Stimulated activated CD4-positive, alpha-beta T cell treated with anti-CD3 and anti-CD28 coated beads, Interleukin-2, amount 100 ng/mL, for 48 hours (primary cell): ENCODE data around the gene SNTB2.

Source experiments
- DNase-seq, 2 donors: peaks; one replicate each; pipeline ENCODE4 v3.0.0-alpha.2; 2020

The SNTB2 gene

DNA sequence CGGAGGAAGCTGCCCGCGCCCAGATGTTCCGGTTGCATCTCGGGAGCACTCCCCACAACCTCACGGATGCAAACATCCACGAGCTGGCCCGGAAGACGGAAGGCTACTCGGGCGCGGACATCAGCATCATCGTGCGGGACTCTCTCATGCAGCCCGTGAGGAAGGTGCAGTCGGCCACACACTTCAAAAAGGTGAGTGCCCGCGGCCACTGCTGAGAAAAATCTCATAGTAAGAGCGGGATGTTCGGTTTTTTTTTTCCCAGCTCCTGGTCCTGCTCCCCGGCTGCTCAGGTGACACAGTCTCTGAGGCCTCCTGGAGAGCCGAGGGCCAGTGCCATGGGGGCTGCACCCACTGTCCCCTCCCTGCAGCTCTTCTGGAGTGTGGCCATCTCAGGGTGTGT lies 134.1 kb downstream of the SNTB2 start:
- no peak for DNase-seq

DNA sequence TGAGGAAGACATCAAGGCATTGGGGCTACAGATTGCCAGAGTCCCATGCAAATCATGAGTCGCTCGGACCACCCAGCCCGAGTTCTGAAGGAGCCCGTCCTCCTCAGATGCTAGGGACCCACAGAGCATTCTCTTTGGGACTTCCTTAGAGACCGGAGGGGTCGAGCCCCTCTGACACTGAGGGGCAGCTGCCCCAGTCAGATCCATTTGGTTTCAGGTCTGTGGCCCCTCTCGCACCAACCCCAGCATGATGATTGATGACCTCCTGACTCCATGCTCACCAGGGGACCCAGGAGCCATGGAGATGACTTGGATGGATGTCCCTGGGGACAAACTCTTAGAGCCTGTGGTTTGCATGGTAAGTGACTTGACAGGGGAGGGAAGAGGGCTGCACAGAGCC lies 135.4 kb downstream of the SNTB2 start:
- DNase-seq: no peak

DNA sequence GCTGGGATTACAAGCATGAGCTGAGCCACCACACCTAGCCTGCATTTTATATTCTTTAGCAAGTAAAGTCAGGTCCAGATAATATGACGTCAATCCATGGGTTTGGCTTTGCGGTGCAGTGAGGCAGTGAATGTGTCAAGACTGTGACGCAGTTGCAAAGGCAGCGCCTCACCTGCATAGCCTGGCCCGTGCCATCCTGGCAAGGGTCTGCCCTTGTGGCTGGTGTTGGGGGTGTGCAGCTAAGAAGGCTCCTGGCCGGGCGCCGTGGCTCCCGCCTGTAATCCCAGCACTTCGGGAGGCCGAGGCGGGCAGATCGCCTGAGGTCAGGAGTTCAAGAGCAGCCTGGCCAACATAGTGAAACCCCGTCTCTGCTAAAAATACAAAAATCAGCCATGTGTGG lies 136.5 kb downstream of the SNTB2 start:
- no peak for DNase-seq

DNA sequence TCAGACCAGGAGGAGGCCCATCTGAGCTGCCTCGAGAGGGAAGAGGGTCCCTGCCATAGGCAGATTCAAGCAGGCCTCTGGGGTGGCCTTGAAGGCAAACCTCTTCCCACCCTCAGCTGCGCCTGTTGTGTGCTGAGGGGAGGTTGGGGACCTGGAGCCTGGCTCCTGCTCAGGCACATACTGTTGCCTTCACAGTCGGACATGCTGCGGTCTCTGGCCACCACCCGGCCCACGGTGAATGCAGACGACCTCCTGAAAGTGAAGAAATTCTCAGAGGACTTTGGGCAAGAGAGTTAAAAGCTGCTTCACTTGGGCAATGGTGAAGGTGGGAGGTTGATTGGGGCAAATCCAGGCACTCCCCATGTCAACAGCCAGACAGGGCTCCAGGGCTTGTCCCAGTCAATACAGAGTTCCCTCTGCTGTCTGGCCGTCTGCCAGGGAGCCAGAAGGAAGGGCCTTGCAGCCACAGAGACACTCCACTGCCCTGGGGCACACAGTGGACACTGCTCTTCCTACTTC lies 137.1 kb downstream of the SNTB2 start:
- no peak for DNase-seq

DNA sequence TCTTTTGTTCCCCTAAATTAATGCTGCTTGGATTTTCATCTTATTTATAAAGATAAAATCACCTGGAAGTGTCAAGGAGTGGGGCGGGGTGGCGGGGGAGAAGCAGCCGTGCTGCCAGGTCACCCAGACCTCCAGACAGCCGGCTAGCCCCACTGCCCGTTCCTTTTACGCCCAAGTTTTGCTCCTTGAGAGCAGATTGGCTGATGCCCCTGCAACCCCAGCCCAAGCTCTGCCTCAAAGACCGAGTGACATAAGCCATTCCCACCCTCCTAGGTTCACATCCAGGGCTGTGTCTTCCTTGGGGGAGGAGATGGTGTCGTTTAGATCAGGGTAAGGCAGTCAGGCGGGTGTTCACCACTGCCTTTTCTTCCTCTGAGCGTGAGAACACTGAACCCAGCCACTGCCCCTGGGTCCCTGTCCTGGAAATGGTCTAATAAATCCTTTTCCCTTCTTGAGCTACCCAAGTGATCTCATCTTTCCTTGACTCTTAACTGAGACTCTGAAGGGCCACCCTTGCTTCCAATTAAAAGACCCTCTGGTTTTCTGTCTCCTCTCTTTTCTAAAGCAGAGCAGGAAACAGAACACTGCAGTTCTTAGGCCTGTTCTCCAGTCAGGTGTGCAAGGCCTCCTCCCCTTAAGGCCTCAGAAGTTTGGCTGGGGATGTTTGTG lies 137.8 kb downstream of the SNTB2 start:
- DNase-seq: no peak

DNA sequence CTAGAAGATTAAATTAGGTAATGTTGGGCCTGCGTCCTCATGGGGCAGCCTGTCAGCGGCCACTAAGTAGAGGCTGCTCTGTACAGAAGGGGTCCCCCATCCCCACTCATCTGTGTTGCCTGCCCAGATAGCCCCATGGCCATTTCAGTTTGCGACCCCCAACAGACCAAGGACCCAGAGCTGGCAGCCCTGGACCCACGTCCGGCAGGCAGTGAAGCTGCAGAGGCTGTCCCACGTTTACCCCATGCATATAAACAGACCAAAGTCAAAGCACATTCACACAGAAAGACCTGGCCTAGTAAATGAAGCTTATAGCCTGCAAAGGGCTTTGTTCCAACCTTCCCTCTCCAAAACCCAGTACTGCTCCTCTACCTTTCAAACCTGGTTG lies 138.8 kb downstream of the SNTB2 start:
- no peak for DNase-seq

DNA sequence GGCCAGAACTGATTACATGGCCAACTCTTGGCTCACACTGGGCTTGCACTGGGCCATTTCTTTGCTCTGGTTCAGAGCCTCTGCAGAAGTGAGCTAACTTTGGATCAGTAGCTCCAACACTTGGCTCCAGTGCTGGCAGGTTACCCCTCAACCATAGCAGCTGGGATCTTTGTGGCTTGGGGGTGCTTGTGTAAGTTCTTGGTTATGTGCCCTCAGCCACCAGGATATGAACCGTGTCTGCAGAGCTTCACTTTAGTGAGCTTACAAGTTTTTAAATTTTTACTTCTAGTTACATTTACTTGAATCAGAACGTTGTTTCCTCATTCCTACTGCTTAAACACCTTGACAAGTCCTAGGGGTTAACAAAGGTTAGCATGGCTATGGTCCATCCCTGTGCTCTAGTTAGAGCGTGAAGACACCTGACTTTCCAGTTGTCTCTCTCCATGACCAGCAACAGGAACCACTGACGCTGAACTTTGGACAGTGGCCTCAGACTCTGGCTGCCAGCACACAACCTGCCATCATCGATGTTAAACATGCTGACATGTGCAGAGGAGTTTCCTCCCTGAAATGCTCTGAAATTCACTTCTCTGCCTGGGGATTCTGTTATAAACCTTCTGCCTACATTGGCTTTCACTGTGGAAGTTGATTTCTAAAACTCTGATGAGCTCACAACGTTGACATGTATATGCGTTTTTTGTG lies 139.4 kb downstream of the SNTB2 start:
- no peak for DNase-seq

DNA sequence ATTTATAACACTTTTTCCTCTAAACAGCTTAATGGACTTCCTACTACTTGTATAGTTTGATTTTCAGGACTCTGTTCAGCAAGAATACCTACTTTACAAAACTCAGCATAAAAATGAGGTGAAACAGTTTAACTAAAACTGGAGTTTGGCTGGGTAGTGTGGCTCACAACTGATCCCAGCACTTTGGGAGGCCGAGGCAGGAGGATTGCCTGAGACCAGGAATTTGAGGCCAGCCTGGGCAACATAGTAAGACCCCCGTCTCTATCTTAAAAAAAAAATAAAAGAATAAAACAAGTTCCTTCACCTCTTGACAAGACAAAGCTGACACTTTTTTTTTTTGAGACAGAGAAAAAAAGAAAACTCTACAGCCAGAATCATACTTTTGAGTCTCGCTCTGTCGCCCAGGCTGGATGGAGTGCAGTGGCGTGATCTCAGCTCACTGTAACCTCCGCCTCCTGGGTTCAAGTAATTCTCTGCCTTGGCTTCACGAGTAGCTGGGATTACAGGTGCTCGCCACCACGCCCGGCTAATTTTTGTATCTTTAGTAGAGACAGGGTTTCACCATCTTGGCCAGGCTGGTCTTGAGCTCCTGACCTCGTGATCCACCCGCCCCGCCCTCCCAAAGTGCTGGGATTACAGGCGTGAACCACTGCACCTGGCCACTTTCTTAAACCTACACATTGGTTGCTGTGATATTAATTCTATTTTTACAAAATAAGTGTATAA lies 140.8 kb downstream of the SNTB2 start:
- no peak for DNase-seq

DNA sequence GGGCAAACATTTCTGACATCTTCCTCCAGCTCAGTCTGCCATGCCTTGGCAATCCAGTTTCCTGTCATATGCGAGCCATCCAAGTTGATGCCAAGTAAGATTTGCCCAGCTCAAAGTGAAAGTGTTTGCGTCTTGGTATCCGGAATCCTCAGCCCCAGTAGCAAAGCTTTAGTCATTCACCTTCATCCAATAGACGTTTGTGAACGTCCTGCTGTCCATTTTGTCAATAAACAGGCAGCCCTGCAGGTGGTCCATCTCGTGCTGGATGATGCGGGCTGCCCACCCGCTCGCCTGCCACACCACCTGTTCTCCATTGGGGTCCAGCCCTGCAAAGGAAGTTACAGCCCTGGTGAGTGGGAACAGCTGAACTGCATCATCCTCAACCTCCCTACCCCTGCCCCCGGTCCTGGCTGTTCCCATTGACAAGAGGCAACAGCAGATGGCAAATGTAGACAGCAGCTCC lies 141.9 kb downstream of the SNTB2 start:
- no peak for DNase-seq

DNA sequence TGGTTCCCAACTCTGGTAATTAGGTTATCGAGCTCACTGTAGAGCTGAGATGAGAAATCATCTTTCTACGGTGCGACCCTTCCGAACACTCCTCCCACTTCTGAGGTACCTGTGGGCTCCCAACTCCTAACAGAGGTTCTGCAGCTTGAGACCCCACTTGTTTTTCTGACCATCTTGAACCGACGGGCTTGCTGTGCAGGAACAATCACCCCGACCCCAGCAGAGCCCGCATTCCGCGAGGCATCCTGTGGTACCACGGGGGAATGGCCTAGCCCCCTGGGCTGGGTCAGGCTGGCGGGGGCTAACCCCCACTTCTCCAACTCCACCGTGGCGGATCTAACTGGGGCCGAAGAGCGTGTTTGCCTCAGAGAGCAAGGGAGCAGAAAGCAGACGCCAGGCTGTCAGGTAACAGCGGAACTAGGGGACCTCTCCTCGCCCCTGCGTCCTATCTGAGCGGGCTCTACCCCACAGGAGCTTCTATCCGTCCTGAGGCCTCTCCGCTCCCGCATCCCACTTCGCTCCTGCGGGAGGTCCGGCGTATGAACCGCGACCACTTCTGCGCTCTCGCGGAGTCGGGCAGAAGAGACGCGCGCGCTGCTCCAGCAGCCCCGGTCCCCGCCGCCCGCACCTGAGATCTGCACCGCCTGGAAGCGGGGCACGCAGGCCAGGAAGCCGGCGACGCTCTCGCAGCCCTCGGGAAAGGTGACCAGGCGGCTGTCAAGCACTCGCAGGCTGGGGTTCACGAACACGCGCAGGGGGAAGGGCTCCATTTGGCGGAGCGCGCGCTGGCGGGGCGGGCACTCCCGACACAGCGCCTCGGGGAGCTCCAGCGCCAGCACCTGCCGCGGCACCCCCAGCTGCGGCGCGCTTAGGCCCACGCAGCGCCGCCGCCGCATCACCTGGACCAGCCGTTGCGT lies 142.7 kb downstream of the SNTB2 start:
- peak in 1 of 2 donors; percentile 41 for DNase-seq

DNA sequence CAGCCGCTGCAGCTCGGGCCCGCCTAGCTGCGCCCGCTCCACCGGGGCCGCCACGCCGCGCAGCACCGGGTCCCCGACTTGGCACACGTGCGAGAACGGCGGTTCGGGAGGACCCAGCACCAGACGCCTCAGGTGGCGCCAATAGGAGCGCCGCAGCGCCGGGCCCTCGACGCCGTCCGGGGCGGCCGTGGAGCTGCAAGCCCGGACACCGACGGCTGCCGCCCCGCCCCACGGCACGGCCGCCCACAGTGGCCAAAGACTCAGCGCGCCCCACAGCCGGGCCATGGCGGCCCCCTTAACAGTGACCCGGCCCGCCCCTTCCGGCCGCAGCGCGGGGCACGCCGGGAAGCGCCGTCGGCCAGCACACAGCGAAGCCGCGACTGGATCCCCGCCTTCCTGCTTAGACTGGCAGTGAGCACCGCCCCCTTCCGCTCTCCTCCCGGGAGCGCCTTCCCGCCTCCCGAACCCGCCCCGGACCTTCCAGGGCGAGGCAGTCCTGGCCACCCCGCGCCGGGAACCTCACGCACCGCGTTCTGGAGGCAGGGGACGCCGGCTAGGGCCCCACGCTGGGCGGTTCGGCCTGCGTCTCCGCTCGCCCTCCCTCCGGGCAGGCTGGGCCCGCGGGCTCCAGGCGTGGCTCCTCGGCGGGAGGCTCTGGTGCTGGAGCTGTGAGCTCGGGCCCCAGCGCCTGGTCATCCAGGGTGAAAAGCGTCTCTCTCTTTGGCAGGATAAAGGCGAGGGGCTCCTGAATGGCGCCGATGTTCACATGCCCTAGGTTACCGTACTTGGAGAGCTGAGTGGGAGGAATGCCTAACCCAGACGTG lies 143.5 kb downstream of the SNTB2 start, which contains the start of gene PDF:
TSS of gene PDF (minus strand) at position 303 of the 824 bp plus-strand sequence. CDS start at position 285, 18 bp downstream.
- peak; percentile 76 for DNase-seq

DNA sequence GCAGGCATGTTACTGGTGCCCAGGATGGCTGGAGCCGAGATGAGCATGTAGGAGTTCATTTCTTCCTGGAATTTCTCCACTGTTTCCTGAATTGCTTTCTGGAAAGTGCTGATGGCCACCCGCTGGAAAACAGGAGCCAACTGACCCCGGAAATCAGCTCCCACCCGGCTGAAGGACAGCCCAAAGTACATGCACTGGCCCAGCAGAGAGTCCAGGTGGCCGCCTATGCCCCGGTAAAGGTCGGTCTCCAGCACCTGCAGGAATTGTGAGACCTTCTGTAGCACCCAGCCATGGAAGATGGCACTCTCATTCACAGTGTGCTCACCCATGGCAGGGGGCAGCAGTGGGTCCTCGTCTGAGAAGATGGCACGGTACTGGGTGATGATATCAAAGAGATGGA lies 147.7 kb downstream of the SNTB2 start:
- no peak for DNase-seq

DNA sequence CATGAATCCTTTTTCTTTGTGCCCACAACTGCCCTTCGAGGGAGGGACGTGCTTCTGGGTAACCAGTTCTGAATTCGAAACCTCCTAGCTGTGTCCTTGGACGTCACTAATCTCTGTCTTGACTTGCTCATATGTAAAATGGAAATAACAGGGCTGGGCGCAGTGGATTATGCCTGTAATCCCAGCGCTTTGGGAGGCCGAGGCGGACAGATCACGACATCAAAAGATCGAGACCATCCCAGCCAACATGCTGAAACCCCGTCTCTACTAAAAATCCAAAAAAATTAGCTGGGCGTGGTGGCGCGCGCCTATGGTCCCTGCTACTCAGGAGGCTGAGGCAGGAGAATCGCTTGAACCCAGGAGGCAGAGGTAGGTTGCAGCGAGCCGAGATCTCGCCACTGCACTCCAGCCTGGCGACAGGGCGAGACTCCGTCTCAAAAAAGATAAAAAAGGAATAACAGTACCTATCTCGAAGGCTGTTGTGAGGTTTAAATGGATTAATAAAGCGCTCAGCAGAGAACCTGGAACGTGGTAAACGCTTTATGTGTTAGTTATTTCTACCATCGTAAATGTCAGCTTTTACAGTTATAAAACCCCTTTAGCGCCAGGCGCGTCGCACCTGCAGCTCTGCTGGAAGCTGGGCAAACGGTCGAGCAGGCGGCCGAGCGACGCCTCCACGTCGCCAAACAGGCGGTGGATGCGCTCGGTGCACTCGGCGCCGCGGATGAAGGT lies 151.8 kb downstream of the SNTB2 start:
- peak in 1 of 2 donors; percentile 52 for DNase-seq

DNA sequence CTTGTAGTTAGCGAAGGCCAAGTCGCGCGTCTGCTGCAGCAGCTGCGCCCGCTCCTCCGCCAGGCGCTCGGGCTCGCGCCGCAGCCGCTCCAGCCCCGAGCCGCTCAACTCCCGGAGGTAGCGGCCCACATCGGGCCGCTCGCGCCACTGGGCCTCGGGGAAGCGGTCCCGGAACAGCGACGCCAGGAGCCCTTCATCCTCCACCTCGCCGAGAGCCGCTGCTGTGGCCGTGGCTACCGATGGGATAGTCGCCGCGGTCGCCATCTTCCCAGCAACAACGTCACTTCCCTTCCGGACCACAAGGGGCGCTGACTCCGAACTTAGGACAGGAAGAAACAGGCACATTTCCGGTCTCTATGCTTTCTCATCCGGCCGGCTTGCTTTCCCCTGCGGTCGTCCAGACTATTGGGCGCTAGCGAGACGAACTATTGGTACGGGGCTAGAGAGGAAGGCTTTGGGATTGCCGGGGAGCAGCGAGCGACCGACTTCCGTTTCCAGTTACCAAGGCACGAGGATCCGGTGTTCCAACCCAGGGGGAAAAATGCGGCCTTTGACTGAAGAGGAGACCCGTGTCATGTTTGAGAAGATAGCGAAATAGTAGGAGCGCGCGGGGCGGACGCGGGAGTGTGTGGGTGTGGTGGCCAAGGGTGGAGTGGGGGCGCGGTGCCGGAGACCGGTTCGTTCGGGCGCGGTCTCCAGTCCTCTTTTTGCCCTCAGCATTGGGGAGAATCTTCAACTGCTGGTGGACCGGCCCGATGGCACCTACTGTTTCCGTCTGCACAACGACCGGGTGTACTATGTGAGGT lies 152.5 kb downstream of the SNTB2 start, which contains the start of the genes COG8 and NIP7:
TSS of gene COG8 (minus strand) at position 276 of the 806 bp plus-strand sequence. CDS start at position 264, 12 bp downstream.
TSS of gene NIP7 (plus strand) at position 484 of the 806 bp plus-strand sequence. CDS start at position 542, 58 bp downstream.
- peak; percentile 88 for DNase-seq

DNA sequence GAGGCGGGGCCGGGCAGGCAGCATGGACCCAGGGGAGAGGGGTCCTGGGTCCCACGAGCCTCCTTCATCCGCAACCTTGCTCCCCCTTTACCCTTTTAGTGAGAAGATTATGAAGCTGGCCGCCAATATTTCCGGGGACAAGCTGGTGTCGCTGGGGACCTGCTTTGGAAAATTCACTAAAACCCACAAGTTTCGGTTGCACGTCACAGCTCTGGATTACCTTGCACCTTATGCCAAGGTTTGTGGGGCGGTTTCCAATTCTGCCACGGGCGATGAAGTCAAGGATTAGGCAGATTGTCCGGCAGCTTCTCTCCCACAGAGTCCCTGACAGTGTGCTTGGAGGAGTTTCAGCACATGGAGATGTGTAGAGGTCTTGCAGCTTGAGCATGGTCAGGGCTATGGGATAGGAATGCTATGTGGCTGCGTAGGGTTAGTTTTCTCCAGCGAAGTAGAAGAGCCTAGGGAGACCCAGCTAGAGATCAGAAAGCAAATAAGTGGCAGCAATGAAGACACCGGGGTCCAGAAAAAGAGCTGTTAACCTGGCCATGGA lies 153.2 kb downstream of the SNTB2 start:
- peak in 1 of 2 donors; percentile 20 for DNase-seq

DNA sequence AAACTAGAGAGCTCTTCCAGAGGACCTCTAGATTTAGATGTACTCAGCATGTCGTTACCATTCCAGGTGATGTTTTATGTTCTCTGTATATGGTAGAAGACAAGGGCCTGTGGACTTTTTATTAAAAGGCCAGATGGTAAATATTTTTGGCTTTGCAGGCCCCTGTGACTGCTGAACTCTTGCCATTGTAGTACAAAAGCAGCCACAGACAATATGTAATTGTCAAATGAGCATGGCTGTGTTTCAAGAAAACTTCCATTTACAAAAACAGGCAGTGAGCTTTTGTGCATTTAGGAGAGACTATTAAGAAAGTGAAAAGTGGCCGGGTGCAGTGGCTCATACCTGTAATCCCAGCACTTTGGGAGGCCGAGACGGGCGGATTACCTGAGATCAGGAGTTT lies 157.2 kb downstream of the SNTB2 start:
- DNase-seq: no peak

DNA sequence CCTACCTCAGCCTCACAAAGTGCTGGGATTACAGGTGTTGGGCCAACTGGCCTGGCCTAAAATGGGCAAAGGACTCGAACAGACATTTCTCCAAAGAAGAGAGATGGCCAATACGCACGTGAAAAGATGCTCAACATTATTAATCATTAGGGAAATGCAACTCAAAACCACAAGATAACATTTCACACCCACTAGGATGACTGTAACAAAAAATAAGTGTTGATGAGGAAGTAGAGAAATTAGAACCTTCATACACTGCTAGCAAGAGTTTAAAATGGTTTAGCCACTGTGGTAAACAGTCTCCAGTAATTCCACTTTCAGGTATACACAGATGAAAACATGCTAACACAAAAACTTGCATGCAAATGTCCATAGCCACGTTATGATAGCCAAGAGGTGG lies 159.0 kb downstream of the SNTB2 start:
- no peak for DNase-seq

DNA sequence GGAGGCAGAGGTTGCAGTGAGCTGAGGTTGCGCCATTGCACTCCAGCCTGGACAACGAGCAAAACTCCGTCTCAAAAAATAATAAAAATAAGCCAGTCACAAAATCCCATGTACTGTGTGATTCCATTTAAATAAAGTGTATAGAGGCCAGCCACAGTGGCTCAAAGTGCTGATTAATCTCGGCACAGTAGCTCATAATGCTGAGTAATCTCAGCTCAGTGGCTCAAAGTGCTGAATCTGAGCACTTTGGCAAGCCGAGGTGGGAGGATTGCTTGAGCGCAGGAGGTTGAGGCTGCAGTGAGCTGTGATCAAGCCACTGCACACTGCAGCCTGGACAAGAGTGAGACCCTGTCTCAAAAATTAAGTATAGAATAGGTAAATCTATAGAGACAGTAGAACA lies 159.7 kb downstream of the SNTB2 start:
- DNase-seq: no peak

DNA sequence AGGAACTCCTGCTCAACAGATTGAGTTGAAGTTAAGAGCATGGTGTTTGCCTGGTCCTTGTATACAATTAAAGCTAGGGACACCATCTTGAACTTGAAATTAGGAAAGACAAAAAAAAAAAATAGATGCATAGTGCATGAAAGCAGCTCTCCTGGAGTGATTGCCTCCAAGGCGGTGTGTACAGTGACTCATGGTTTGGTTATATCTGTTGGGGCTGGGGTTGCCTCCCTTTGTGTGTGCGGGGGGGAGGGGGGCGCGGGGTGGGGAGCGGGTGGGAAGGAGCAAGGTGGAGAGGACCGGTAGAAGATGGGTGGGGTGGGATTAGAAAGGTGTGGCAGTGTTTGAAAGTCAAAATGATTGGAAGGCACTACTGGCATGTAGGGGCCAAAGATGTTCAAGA lies 161.3 kb downstream of the SNTB2 start:
- no peak for DNase-seq
